Renal cortex interstitium (tissue), 15 donors: ENCODE results near the gene LRRC4C. TPM values are rescaled to one million over a fixed set of nuclear protein-coding genes. Genes with fewer than 3 reads are reported as not detected.

Experiments used
- DNase-seq, 11 donors: peaks; one replicate each; pipeline ENCODE4 v3.0.0-alpha.2; 2013; ENCODE audit warnings: low read depth in 9 of 11, low spot score in 4 of 11; ENCODE audit errors: extremely low read depth in 1 of 11
- long read RNA-seq, 16 experiments: transcript quantifications; one replicate each; lab custom pipeline, GENCODE V29; 2026
- polyA plus RNA-seq, 3 donors: library from polyadenylated mRNA; unstranded; fragments of 120-200 nt; gene quantifications; one replicate each; pipeline ENCODE4 v1.2.1, GENCODE V29; 2013; ENCODE audit not compliant: insufficient read length in 3 of 3

LRRC4C gene
- 10 to 100 TPM; 12.7 to 17.1 (median 13.0) TPM for polyA plus RNA-seq
- long read RNA-seq, donor 1, full-length matches to known transcripts = 3 of 3 reads
- long read RNA-seq, donor 1, partial matches to known transcripts = 0 of 3 reads
- long read RNA-seq, donor 1, other reads (novel, unspliced or antisense) = 0 of 3 reads
- long read RNA-seq, donor 2, full-length matches to known transcripts = 2 of 2 reads
- long read RNA-seq, donor 2, partial matches to known transcripts = 0 of 2 reads
- long read RNA-seq, donor 2, other reads (novel, unspliced or antisense) = 0 of 2 reads
- long read RNA-seq, donor 3 = 0 reads
- long read RNA-seq, donor 4, full-length matches to known transcripts = 3 of 3 reads
- long read RNA-seq, donor 4, partial matches to known transcripts = 0 of 3 reads
- long read RNA-seq, donor 4, other reads (novel, unspliced or antisense) = 0 of 3 reads
- long read RNA-seq, donor 5 = 0 reads
- long read RNA-seq, donor 6, full-length matches to known transcripts = 2 of 2 reads
- long read RNA-seq, donor 6, partial matches to known transcripts = 0 of 2 reads
- long read RNA-seq, donor 6, other reads (novel, unspliced or antisense) = 0 of 2 reads
- long read RNA-seq, donor 7, partial matches to known transcripts = 0 of 1 reads
- long read RNA-seq, donor 7, other reads (novel, unspliced or antisense) = 0 of 1 reads
- long read RNA-seq, donor 8, full-length matches to known transcripts = 3 of 3 reads
- long read RNA-seq, donor 8, partial matches to known transcripts = 0 of 3 reads
- long read RNA-seq, donor 8, other reads (novel, unspliced or antisense) = 0 of 3 reads
- long read RNA-seq, donor 9, full-length matches to known transcripts = 1 of 1 reads
- long read RNA-seq, donor 9, partial matches to known transcripts = 0 of 1 reads
- long read RNA-seq, donor 9, other reads (novel, unspliced or antisense) = 0 of 1 reads
- long read RNA-seq, donor 10, full-length matches to known transcripts = 2 of 2 reads
- long read RNA-seq, donor 10, partial matches to known transcripts = 0 of 2 reads
- long read RNA-seq, donor 10, other reads (novel, unspliced or antisense) = 0 of 2 reads
- long read RNA-seq, donor 11, full-length matches to known transcripts = 2 of 2 reads
- long read RNA-seq, donor 11, partial matches to known transcripts = 0 of 2 reads
- long read RNA-seq, donor 11, other reads (novel, unspliced or antisense) = 0 of 2 reads
- long read RNA-seq, donor 12 = 0 reads
- long read RNA-seq, donor 13 = 0 reads
- long read RNA-seq, donor 14, full-length matches to known transcripts = 3 of 3 reads
- long read RNA-seq, donor 14, partial matches to known transcripts = 0 of 3 reads
- long read RNA-seq, donor 14, other reads (novel, unspliced or antisense) = 0 of 3 reads
- long read RNA-seq, donor 15, full-length matches to known transcripts = 1 of 1 reads
- long read RNA-seq, donor 15, partial matches to known transcripts = 0 of 1 reads
- long read RNA-seq, donor 15, other reads (novel, unspliced or antisense) = 0 of 1 reads
- long read RNA-seq, donor 16, full-length matches to known transcripts = 5 of 5 reads
- long read RNA-seq, donor 16, partial matches to known transcripts = 0 of 5 reads
- long read RNA-seq, donor 16, other reads (novel, unspliced or antisense) = 0 of 5 reads

- no peak for DNase-seq
These were observed at the start of gene LRRC4C for GRCh38 chr11:41459465-41460401. LRRC4C (minus strand) TSS chr11:41459652.

- DNase-seq = no peak
These were observed 48.7 kb upstream of the LRRC4C start for GRCh38 chr11:41508121-41508520.

- no peak for DNase-seq
These were observed 40.0 kb upstream of the LRRC4C start for GRCh38 chr11:41499429-41499828.

- DNase-seq = peak in 4 of 11 donors; percentile 3 to 9 (median 9)
These were observed 39.3 kb upstream of the LRRC4C start for GRCh38 chr11:41498726-41499125.

GRCh38 chr11:41497974-41498373 is 38.5 kb upstream of the LRRC4C start:
- no peak for DNase-seq

- no peak for DNase-seq
These were observed 35.3 kb upstream of the LRRC4C start for GRCh38 chr11:41494716-41495115.

- DNase-seq = no peak
These were observed 27.0 kb upstream of the LRRC4C start for GRCh38 chr11:41486424-41486823.

GRCh38 chr11:41483956-41484355 is 24.5 kb upstream of the LRRC4C start:
- DNase-seq = no peak

GRCh38 chr11:41479179-41479578 is 19.7 kb upstream of the LRRC4C start:
- no peak for DNase-seq

- no peak for DNase-seq
These were observed 1.7 kb upstream of the LRRC4C start for GRCh38 chr11:41461057-41461681.

GRCh38 chr11:41458641-41459040 is 811 bp downstream of the LRRC4C start:
- no peak for DNase-seq

- no peak for DNase-seq
These were observed 1.3 kb downstream of the LRRC4C start for GRCh38 chr11:41458154-41458553.

GRCh38 chr11:41457216-41458014 is 2.0 kb downstream of the LRRC4C start:
- DNase-seq = no peak

GRCh38 chr11:41456269-41456668 is 3.2 kb downstream of the LRRC4C start:
- no peak for DNase-seq

- DNase-seq = no peak
These were observed 8.4 kb downstream of the LRRC4C start for GRCh38 chr11:41451011-41451410.

- DNase-seq = no peak
These were observed 9.9 kb downstream of the LRRC4C start for GRCh38 chr11:41449483-41450050.
